ENCODE data around the gene CFDP1.

- TF ChIP-seq EZH2 (IDR thresholded peaks at IDR 0.05; ENCODE audit: borderline replicate concordance) (no peak), CTCF (IDR thresholded peaks at IDR 0.05; ENCODE audit: poor library complexity) (peak; percentile 79), EZH2phosphoT487 (IDR thresholded peaks at IDR 0.05; ENCODE audit: low read depth, severe bottlenecking, unreplicated experiment) (no peak)
Observed at GRCh38 chr16:75385507-75386152, 47.7 kb downstream of the CFDP1 start.

Measured in hepatocyte (in vitro differentiated cells).